GM18858 (cell line): Measurements from ENCODE around the gene RSL1D1.
"Not testable (repeated sequence)": the region's sequence is repeated elsewhere in the genome, so short reads cannot be mapped to it uniquely, and the experiment has no call there.

Experiments used
- ATAC-seq: cut with Tn5 transposase; IDR thresholded peaks from one replicate; pipeline ENCODE4 v1.9.1; 2021; ENCODE audit not compliant: unreplicated experiment

RSL1D1 gene

GRCh38 chr16:11844499-11844898 is 6.8 kb downstream of the RSL1D1 start:
- no peak for ATAC-seq

DNA sequence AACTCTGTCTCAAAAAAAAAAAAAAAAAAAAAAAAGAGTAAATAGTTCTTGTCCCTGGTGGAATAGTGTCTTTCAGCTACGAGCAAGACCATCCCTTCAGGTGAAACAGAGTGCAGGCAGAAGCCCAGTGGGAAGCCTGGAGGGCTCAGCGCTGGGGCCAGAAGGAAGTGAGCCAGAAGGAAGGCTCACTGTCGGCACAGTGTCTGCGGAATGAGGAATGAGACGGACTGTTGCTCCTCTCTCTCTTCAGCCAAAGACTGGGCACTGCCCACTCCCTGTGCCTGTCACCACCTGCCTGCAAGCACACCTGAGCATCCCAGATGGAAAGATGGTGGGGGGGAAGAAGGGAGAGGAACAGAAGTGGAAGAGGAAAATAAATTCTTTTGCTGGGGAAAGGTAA is 7.5 kb downstream of the RSL1D1 start:
- ATAC-seq = no peak

- no peak for ATAC-seq
These were observed 8.1 kb downstream of the RSL1D1 start for GRCh38 chr16:11843206-11843605.

GRCh38 chr16:11841026-11841425 is 10.3 kb downstream of the RSL1D1 start:
- ATAC-seq = no peak

DNA sequence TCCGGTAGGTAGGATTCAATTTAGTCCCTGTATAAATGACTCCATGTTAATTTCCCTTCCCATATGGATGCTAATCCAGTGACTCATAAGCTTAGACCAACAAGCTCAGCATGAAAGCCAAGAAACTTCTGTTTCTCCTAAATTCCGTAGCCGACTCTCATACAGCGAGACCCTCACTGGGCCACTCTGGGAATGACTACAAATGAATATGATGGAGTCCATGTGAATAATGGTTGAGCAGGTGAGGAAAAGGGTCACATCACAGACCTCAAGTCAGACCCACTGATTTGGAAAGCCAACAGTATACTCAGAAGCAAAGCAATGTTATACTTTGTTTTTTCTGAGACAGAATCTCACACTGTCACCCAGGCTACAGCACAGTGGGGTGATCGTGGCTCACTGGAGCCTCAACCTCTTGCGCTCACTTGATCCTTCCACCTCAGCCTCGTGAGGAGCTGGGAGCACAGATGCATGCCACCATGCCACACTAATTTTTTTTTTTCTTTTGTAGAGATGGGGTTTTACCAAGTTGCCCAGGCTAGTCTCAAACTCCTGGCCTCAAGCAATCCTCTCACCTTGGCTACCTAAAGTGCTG is 14.6 kb downstream of the RSL1D1 start:
- ATAC-seq = no peak

GRCh38 chr16:11835891-11836649 is 15.3 kb downstream of the RSL1D1 start:
- ATAC-seq = no peak

GRCh38 chr16:11835309-11835708 is 16.0 kb downstream of the RSL1D1 start:
- no peak for ATAC-seq

DNA sequence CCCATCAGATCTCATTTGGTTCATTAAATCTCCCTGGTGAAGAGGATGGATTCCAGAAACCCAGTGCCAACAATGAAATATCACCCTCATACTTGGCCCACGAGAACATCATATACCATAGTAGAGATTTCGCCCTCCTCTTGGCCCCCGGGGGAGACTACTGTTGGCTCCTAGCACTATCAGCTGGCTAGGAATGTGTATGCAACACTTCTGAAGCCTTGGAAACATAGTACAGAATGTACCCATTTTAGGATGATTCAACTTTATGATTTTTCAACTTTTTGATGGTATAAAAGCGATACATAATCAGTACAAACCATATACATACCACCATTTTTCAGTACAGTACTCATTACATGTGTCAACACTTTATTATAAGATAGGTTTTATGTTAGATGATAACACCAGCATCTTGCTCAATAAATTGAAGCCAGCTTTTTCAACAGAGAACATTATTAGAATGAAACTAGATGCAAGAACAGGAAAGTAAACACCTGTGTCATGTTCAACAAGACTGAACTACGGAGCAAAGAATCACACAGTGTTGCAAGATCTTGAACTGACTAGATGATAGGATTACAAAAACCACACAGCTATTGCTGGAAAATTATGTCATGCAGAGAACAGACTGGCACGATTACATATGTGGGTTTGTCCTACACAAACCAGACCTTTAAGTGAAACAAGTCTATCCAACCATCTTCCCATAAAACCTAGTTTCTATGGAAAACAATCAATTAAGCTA is 17.2 kb downstream of the RSL1D1 start:
- no peak for ATAC-seq

DNA sequence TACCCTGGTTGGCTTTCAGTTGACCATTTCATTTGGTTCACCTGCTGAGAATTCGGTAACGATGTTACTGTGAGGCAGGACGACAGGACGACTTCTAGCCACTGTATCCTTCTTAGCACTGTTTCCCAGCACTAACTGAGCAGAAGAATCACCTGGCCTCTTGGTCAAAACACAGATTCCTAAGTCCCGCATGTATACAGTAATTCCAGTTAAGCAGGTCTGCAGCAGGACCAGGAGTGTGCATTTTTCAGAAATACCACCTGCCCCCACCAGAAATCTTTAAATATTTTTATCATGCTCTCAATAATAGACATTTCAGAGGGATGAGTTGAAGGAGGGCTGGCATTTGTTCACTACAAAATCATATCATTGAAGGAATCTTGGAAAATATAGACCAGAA is 22.6 kb downstream of the RSL1D1 start:
- no peak for ATAC-seq

GRCh38 chr16:11825520-11826165 is 25.7 kb downstream of the RSL1D1 start:
- ATAC-seq = not testable (repeated sequence)

DNA sequence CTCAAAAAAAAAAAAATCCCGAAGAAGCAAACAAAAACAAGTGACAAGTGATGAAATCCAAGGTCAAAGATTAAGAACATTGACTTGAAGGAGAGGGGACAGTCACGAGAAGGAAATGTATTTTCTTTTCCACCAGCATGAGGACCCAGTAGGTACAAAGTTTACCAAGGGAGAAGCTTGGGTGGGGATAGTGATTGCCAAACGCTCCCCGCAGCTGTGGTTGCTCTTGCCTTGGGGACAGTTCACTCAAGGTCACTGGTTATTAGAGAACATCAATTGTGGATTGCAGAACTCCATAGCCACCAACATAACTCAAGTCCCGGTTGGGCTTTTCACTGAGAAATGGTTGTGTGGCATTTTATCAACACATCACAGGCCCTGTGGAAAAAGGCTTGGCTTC is 27.0 kb downstream of the RSL1D1 start:
- no peak for ATAC-seq

GRCh38 chr16:11823645-11824044 is 27.7 kb downstream of the RSL1D1 start:
- not testable (repeated sequence) for ATAC-seq

GRCh38 chr16:11819798-11820197 is 31.5 kb downstream of the RSL1D1 start:
- ATAC-seq = no peak

- ATAC-seq = not testable (repeated sequence)
These were observed 32.4 kb downstream of the RSL1D1 start for GRCh38 chr16:11818970-11819369.

DNA sequence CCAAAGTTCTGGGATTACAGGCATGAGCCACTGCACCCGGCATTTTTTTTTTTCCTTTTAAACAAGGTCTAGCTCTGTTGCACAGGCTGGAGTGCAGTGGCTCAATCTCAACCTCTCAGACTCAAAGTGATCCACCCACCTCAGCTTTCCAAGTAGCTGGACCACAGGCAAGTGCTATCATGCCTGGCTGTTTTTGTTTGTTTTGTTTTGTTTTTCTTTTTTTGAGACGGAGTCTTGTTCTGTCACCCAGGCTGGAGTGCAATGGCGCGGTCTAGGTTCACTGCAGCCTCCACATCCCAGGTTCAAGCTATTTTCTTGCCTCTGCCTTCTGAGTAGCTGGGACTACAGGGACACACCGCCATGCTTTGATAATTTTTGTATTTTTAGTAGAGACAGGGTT is 35.2 kb downstream of the RSL1D1 start:
- no peak for ATAC-seq

DNA sequence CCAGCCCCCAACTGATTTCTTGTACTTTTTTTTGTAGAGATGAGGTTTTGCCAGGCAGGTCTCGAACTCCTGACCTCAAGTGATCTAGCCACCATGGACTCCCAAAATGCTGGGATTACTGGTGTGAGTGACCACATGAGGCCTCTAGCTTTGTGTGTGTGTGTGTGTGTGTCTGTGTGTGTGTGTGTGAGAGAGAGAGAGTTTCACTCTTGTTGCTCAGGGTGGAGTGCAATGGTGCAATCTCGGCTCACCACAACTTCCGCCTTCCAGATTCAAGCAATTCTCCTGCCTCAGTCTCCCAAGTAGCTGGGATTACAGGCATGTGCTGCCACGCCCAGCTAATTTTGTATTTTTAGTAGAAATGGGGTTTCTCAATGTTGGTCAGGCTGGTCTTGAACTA is 36.5 kb downstream of the RSL1D1 start:
- not testable (repeated sequence) for ATAC-seq

- ATAC-seq = no peak
These were observed 44.6 kb downstream of the RSL1D1 start for GRCh38 chr16:11806721-11807120.

DNA sequence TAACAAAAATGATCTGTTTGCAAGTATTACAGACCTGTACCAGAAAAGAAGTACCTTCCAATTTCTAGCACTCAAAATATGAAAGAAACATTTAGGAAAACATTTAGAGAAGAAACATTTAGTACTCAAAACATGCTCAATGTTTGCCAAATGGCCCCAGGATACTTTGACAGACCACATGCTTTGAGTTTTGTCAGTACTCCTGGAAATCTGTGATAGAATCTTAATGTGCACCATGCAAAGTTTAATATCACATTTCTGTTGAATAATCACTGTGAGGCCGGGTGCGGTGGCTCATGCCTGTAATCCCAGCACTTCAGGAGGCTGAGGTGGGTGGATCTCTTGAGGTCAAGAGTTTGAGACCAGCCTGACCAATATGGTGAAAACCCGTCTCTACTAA is 45.8 kb downstream of the RSL1D1 start:
- no peak for ATAC-seq

- no peak for ATAC-seq
These were observed 49.8 kb downstream of the RSL1D1 start for GRCh38 chr16:11801481-11802021.

GRCh38 chr16:11800382-11800718 is 51.0 kb downstream of the RSL1D1 start:
- no peak for ATAC-seq
